Endothelial cell of umbilical vein (primary cell): ENCODE measurements around the gene IL22. TPM values are rescaled to one million over a fixed set of nuclear protein-coding genes. Genes with fewer than 3 reads are reported as not detected.

Experiments
- BruUV-seq: library from RNA; stranded (reverse); fragments of 400-500 nt; replicated peaks from 2 replicates; lab custom pipeline; 2021; lab: Mats Ljungman, UMichigan
- CTCF ChIA-PET: fragments of 300-600, 350-600 bp; sonication (Branson Sonifier 250); formaldehyde crosslinking; loops from one replicate; lab custom pipeline; 2021; ENCODE audit warnings: antibody characterized with exemption, inconsistent platforms; lab: Charles Lee
- POLR2A ChIA-PET: fragments of 300-600, 350-600 bp; sonication (Branson Sonifier 250); formaldehyde crosslinking; loops from one replicate; lab custom pipeline; 2021; ENCODE audit warnings: antibody characterized with exemption, inconsistent platforms; lab: Charles Lee
- DNase-seq: peaks from one replicate; pipeline ENCODE4 v3.0.0-alpha.2; 2011; ENCODE audit warnings: low read depth, low spot score
- FAIRE-seq: peaks from 2 replicates; lab custom pipeline; 2011; peaks lifted over from hg19 to GRCh38; lab: Jason Lieb, UNC
- H2AFZ ChIP-seq: 2 replicates; pipeline ENCODE4 v1.6.0; 2012; ENCODE audit warnings: low read depth, low read length, control low read depth, inconsistent platforms
- H3K27ac ChIP-seq: 2 replicates; pipeline ENCODE4 v1.5.1; 2011; ENCODE audit warnings: low read depth, mild to moderate bottlenecking, control low read depth, low read length, moderate library complexity; ENCODE audit not compliant: insufficient read depth
- H3K27me3 ChIP-seq, 2 experiments: 2 replicates each; pipeline versions ENCODE4 v1.6.0 to v1.6.1; 2011; ENCODE audit warnings: low read length in 2 of 2, mixed read lengths in 1 of 2; ENCODE audit not compliant: control insufficient read depth in 2 of 2, insufficient read depth in 2 of 2
- H3K36me3 ChIP-seq, 2 experiments: 2 replicates in 1 of 2; 3 replicates in 1 of 2; pipeline ENCODE4 v1.5.1; 2011; ENCODE audit warnings: low read length in 2 of 2, mild to moderate bottlenecking in 1 of 2, moderate library complexity in 1 of 2; ENCODE audit not compliant: control insufficient read depth in 2 of 2, insufficient read depth in 2 of 2; ENCODE audit errors: extremely low read depth in 1 of 2
- H3K4me1 ChIP-seq: 3 replicates; pipeline ENCODE4 v1.5.1; 2011; ENCODE audit warnings: mild to moderate bottlenecking, low read length; ENCODE audit not compliant: control insufficient read depth, insufficient read depth; ENCODE audit errors: extremely low read depth
- H3K4me2 ChIP-seq: 2 replicates; pipeline ENCODE4 v1.6.1; 2011; ENCODE audit warnings: low read length, control low read depth, mixed read lengths; ENCODE audit not compliant: insufficient read depth
- H3K4me3 ChIP-seq, 3 experiments: fragments of 200-600 bp in 1 of 3; sonication (generic), shearing (Covaris generic) in 1 of 3; replicated peaks in 1 of 3; 2 replicates each; pipeline ENCODE4 v1.5.1; 2011 to 2016; ENCODE audit warnings: control low read depth in 3 of 3, low read length in 3 of 3, mild to moderate bottlenecking in 2 of 3, inconsistent platforms in 1 of 3, low read depth in 1 of 3, moderate library complexity in 1 of 3; ENCODE audit not compliant: insufficient read depth in 1 of 3
- H3K79me2 ChIP-seq: 2 replicates; pipeline ENCODE4 v1.6.0; 2012; ENCODE audit warnings: low read length, inconsistent platforms; ENCODE audit not compliant: control insufficient read depth, insufficient read depth
- H3K9ac ChIP-seq: replicated peaks from 2 replicates; pipeline ENCODE3; 2011; ENCODE audit warnings: low read length, control low read depth; ENCODE audit not compliant: insufficient read depth; ENCODE audit errors: extremely low read depth
- H3K9me1 ChIP-seq: replicated peaks from 3 replicates; pipeline ENCODE4 v1.6.0; 2011; ENCODE audit warnings: mild to moderate bottlenecking, low read length; ENCODE audit not compliant: control insufficient read depth, insufficient read depth; ENCODE audit errors: extremely low read depth
- H3K9me3 ChIP-seq: replicated peaks from 2 replicates; pipeline ENCODE4 v1.5.1; 2012; ENCODE audit warnings: low read length, inconsistent platforms; ENCODE audit not compliant: control insufficient read depth, insufficient read depth
- H4K20me1 ChIP-seq: replicated peaks from 2 replicates; pipeline ENCODE3; 2011; ENCODE audit warnings: mild to moderate bottlenecking, low read length; ENCODE audit not compliant: control insufficient read depth, insufficient read depth; ENCODE audit errors: extremely low read depth
- FOS ChIP-seq: IDR thresholded peaks from 2 replicates; pipeline ENCODE4 v1.6.1; 2011; ENCODE audit warnings: mild to moderate bottlenecking, low read length, moderate library complexity, borderline replicate concordance; ENCODE audit not compliant: insufficient read depth
- MYC ChIP-seq: IDR thresholded peaks from one replicate; pipeline ENCODE4 v1.6.1; 2011; ENCODE audit warnings: mild to moderate bottlenecking, low read depth, low read length
- POLR2A ChIP-seq: IDR thresholded peaks from 2 replicates; pipeline ENCODE4 v1.6.1; 2012; ENCODE audit warnings: low read depth, mild to moderate bottlenecking, control low read depth, low read length
- POLR2AphosphoS5 ChIP-seq: IDR thresholded peaks from 2 replicates; pipeline ENCODE4 v1.6.1; 2012; ENCODE audit warnings: low read depth, mild to moderate bottlenecking, control low read depth, low read length, moderate library complexity; ENCODE audit not compliant: insufficient read depth
- dilution Hi-C: fragments of 300-500 bp; cut with MboI; formaldehyde crosslinking; loops from one replicate; pipeline ENCODE4 v1.15.0; 2019; ENCODE audit warnings: low sequenced_read_pairs; ENCODE audit not compliant: extremely low pct_ligation_motif_present
- intact Hi-C: fragments of 100-400 bp; cut with micrococcal nuclease; formaldehyde crosslinking; loops from one replicate; pipeline ENCODE4 v1.10.0; 2022
- polyA plus RNA-seq, 4 experiments: library from polyadenylated mRNA; depleted of rRNA in 3 of 4; stranded (reverse) in 3 of 4; unstranded in 1 of 4; fragments of >200 nt; gene quantifications; 2 replicates each; pipeline versions ENCODE4 v1.2.1 to v1.2.3, GENCODE V29; 2011 to 2012; ENCODE audit warnings: missing spikeins in 1 of 4
- total RNA-seq: library from RNA; stranded (reverse); gene quantifications from 2 replicates; pipeline ENCODE4 v1.2.3, GENCODE V29; 2021
- TF ChIP-seq, protein P1 (sequence below), 2 donors: IDR thresholded peaks; 1 replicate in 1 of 2; 2 replicates in 1 of 2; pipeline ENCODE4 v1.5.1; 2011; ENCODE audit warnings: low read length in 2 of 2, mild to moderate bottlenecking in 2 of 2, moderate library complexity in 2 of 2, control low read depth in 1 of 2, inconsistent platforms in 1 of 2, low read depth in 1 of 2; ENCODE audit not compliant: insufficient read depth in 1 of 2; ENCODE audit errors: extremely low read depth in 1 of 2

Gene IL22
- total and polyA plus RNA-seq, 2 donors (not counting 3 experiments of a cell fraction or from before 2014, with no cell fraction given) = not detected

DNA sequence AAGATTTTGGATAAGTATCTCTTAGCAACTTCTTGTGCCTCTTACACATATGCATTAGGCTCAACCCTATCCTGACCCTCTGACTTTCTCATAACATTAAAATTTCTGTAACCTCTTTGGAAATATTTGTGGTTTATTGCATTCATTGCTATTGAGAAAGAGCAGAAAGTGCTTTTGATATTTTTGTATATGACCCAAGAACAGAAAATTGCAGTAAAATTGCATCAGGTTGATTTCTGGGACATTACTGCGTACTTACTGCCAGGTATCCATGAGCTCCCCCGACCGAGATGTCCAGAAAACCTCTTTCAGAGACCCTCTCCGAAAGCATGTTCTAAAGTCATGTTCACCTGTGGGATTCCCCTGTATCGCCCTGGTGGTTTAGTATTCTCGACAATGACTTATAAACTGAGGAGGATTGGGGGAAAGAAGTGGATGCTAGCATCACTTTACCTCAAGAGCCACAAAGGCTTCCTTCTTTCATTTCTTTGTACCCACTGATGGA, 14.5 kb upstream of the IL22 start:
- intact Hi-C loops = no loop called here
- no peaks in the 10 kb centered on the region for H3K9me3 ChIP-seq
- no peaks in the 10 kb centered on the region for H3K4me1 ChIP-seq
- CTCF ChIA-PET = no interaction called here
- no peak overlapping the region for H3K4me2 ChIP-seq
- H3K79me2 ChIP-seq = no peaks in the 10 kb centered on the region
- H3K36me3 ChIP-seq = no peaks in the 10 kb centered on the region
- POLR2A ChIA-PET = no interaction called here
- TF ChIP-seq FOS = no peak
- TF ChIP-seq, protein P1, sequence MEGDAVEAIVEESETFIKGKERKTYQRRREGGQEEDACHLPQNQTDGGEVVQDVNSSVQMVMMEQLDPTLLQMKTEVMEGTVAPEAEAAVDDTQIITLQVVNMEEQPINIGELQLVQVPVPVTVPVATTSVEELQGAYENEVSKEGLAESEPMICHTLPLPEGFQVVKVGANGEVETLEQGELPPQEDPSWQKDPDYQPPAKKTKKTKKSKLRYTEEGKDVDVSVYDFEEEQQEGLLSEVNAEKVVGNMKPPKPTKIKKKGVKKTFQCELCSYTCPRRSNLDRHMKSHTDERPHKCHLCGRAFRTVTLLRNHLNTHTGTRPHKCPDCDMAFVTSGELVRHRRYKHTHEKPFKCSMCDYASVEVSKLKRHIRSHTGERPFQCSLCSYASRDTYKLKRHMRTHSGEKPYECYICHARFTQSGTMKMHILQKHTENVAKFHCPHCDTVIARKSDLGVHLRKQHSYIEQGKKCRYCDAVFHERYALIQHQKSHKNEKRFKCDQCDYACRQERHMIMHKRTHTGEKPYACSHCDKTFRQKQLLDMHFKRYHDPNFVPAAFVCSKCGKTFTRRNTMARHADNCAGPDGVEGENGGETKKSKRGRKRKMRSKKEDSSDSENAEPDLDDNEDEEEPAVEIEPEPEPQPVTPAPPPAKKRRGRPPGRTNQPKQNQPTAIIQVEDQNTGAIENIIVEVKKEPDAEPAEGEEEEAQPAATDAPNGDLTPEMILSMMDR (IDR thresholded peaks at IDR 0.05; ENCODE audit: extremely low read depth in 1 of 2, insufficient read depth in 1 of 2, low read depth in 1 of 2, low read length in 2 of 2) = no peak
- H3K9me1 ChIP-seq = no peaks in the 10 kb centered on the region
- H3K4me3 ChIP-seq = no peak overlapping the region
- no peak for DNase-seq
- FAIRE-seq = no peak
- H3K27ac ChIP-seq = no peak overlapping the region
- no peak overlapping the region for H3K9ac ChIP-seq
- H3K27me3 ChIP-seq = peaks cover 5 to 6% of the 10 kb centered on the region in 2 experiments
- no peaks in the 10 kb centered on the region for H4K20me1 ChIP-seq
- dilution Hi-C loops = no loop called here
- H2AFZ ChIP-seq = no peak overlapping the region
- BruUV-seq = no TSS peak

DNA sequence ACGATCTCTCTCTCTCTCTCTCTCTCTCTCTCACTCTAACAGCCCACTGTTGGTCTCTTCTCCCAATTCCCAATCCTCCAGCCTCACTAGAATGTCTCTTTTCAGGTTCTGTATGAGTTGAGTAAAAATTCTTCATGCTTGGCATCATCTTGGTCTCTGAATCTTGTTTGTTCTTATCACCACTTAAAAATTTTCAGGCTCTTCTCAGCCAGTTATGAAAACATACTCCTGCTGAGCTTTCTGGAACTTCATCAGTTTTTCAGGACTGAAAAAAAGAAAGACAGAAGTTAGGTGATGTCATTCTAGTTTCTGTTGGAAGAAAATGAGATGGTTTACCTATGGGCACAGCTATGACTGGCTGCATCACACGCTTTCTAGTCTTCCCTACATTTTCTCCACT, 11.5 kb upstream of the IL22 start:
- ChIA-PET CTCF (interaction anchor here (0.6 kb wide), 1 partner anchor 1587 kb away, joined by 3 read pairs; no protein-coding TSS in a partner anchor), POLR2A (no interaction called here)
- Histone ChIP-seq H3K9ac (no peak overlapping the region), H4K20me1 (no peaks in the 10 kb centered on the region), H3K4me1 (no peaks in the 10 kb centered on the region), H3K9me3 (no peaks in the 10 kb centered on the region), H3K4me2 (no peak overlapping the region), H3K36me3 (no peaks in the 10 kb centered on the region), H3K79me2 (no peaks in the 10 kb centered on the region), H3K27ac (no peak overlapping the region), H2AFZ (no peak overlapping the region), H3K27me3 (peaks cover 3 to 6% of the 10 kb centered on the region in 2 experiments), H3K9me1 (no peaks in the 10 kb centered on the region), H3K4me3 (no peak overlapping the region)
- FAIRE-seq (no peak), DNase-seq (no peak)
- no TSS peak for BruUV-seq
- dilution Hi-C loops (no loop called here), intact Hi-C loops (no loop called here)
- TF ChIP-seq MYC (no peak), FOS (no peak), POLR2AphosphoS5 (no peak), POLR2A (no peak)
- TF ChIP-seq, protein P1 (IDR thresholded peaks at IDR 0.05; ENCODE audit: extremely low read depth in 1 of 2, insufficient read depth in 1 of 2, low read depth in 1 of 2, low read length in 2 of 2) = no peak
